Lower leg skin (tissue), 3 donors: Measurements from ENCODE around the gene B9D1.

Experiments
- POLR2A ChIP-seq, 2 donors: fragments of 450-650 bp; IDR thresholded peaks; one replicate each; pipeline ENCODE4 v1.6.1; 2016 to 2017; ENCODE audit warnings: antibody characterized with exemption in 2 of 2, mild to moderate bottlenecking in 1 of 2, moderate library complexity in 1 of 2
- TF ChIP-seq, protein P1 (sequence below), 3 donors: fragments of 450-650 bp; IDR thresholded peaks; one replicate each; pipeline ENCODE4 v1.5.1; 2016; ENCODE audit warnings: antibody characterized with exemption in 3 of 3, mild to moderate bottlenecking in 3 of 3, moderate library complexity in 2 of 3

DNA sequence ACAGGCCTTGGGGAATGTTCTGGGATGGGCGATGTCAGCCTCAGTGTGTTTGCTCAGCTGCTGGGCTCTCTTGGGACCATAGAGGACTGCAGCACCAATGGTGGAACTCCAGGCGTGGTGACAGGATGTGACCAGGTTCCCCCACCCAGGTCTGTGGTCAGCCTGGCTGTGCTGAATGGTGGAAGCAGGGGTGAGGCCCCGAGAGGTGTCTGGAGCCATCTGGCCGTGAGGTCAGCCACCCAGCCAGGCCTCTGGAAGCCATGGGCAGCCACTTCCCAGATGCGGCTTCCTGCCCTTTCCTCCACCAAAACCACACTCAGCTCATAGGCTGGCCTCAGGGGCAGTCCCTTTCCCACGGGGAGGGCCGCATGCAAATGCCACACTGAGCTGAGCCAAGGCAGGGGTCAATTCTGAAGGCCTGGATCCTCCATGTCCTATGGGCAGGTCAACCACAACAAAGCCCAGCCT is 8.0 kb upstream of the B9D1 start:
- TF ChIP-seq, protein P1, sequence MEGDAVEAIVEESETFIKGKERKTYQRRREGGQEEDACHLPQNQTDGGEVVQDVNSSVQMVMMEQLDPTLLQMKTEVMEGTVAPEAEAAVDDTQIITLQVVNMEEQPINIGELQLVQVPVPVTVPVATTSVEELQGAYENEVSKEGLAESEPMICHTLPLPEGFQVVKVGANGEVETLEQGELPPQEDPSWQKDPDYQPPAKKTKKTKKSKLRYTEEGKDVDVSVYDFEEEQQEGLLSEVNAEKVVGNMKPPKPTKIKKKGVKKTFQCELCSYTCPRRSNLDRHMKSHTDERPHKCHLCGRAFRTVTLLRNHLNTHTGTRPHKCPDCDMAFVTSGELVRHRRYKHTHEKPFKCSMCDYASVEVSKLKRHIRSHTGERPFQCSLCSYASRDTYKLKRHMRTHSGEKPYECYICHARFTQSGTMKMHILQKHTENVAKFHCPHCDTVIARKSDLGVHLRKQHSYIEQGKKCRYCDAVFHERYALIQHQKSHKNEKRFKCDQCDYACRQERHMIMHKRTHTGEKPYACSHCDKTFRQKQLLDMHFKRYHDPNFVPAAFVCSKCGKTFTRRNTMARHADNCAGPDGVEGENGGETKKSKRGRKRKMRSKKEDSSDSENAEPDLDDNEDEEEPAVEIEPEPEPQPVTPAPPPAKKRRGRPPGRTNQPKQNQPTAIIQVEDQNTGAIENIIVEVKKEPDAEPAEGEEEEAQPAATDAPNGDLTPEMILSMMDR (IDR thresholded peaks at IDR 0.05), result no peak
- no peak for TF ChIP-seq POLR2A (IDR thresholded peaks at IDR 0.05)
